GM18526 (cell line): ENCODE results near the gene ZFPM1.
A peak's percentile ranks its signal among the peaks of the same experiment; 100 is the strongest.

Experiments used
- POLR2A ChIP-seq: IDR thresholded peaks from 3 replicates; pipeline ENCODE4 v1.6.1; 2011; ENCODE audit not compliant: insufficient read length; ENCODE audit errors: extremely low read depth

The ZFPM1 gene

DNA sequence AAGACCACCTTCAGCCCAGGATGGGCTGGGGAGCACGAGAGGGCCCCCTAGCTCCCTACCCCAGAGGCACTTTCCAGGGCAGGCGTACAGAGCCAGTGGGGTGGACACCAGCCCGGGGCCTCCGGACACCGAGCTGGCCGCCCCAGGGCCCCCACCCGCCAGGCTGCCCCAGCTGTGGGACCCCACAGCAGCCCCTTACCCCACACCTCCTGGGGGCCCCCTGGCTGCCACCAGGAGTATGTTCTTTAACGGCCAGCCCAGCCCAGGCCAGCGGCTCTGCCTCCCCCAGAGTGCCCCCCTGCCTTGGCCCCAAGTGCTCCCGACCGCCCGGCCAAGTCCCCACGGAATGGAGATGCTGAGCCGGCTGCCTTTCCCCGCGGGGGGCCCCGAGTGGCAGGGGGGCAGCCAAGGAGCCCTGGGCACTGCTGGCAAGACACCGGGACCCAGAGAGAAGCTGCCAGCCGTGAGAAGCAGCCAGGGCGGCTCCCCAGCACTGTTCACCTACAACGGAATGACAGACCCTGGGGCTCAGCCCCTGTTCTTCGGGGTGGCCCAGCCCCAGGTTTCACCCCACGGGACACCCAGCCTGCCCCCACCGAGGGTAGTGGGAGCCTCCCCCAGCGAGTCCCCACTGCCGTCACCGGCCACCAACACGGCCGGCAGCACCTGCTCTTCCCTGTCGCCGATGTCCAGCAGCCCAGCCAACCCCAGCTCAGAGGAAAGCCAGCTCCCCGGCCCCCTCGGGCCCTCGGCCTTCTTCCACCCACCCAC, 24.3 kb upstream of the ZFPM1 start:
- no peak for TF ChIP-seq POLR2A

DNA sequence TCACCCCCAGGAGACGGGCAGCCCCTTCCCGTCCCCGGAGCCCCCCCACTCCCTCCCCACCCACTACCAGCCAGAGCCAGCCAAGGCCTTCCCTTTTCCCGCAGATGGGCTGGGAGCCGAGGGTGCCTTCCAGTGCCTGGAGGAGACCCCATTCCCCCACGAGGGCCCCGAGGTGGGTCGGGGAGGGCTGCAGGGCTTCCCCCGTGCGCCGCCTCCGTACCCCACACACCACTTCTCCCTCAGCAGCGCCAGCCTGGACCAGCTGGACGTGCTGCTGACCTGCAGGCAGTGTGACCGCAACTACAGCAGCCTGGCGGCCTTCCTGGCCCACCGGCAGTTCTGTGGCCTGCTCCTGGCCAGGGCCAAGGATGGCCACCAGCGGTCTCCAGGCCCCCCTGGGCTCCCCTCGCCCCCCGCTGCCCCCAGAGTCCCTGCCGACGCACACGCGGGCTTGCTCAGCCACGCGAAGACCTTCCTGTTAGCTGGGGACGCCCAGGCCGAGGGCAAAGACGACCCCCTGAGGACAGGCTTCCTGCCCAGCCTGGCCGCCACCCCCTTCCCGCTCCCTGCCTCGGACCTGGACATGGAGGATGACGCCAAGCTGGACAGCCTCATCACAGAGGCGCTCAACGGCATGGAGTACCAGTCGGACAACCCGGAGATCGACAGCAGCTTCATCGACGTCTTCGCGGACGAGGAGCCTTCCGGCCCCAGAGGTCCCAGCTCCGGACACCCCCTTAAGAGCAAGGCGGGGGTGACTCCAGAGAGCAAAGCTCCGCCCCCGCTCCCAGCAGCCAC, 23.5 kb upstream of the ZFPM1 start:
- TF ChIP-seq POLR2A, result no peak

DNA sequence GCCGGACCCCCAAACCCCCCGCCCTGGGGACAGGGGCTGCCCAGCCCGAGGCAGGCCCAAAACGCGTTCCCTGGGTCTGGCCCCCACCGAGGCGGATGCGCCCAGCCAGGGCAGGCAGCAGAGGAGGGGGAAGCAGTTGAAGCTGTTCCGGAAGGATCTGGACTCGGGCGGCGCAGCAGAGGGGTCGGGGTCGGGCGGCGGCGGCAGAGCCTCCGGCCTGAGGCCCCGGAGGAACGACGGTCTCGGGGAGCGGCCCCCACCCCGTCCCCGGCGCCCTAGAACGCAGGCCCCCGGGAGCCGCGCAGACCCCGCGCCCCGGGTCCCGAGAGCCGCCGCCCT, 22.9 kb upstream of the ZFPM1 start:
- no peak for TF ChIP-seq POLR2A

DNA sequence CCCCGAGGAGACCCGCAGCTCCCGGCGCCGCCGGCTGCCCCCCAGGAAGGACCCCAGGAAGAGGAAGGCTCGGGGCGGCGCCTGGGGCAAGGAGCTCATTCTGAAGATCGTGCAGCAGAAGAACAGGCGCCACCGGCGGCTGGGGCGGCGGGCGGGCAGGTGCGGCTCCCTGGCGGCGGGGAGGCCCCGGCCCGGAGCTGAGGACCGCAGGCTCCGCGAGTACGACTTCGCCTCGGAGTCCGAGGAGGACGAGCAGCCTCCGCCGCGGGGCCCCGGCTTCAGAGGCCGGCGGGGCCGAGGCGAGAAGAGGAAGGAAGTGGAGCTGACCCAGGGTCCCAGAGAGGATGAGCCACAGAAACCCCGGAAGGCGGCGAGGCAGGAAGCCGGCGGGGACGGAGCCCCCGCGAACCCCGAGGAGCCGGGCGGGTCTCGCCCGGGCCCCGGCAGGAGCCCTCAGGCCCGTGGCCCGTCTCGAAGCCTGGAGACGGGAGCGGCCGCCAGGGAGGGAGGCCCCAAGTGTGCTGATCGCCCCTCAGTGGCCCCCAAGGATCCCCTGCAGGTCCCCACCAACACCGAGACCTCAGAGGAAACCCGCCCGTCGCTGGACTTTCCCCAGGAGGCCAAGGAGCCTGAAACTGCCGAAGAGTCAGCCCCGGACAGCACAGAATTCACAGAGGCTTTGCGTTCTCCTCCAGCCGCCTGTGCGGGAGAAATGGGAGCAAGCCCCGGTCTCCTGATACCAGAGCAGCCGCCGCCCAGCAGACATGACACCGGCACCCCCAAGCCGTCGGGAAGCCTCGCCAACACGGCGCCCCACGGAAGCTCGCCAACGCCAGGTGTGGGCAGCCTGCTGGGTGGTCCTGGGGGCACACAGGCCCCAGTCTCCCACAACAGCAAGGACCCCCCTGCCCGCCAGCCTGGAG, 22.3 kb upstream of the ZFPM1 start:
- peak; percentile 50 for TF ChIP-seq POLR2A

DNA sequence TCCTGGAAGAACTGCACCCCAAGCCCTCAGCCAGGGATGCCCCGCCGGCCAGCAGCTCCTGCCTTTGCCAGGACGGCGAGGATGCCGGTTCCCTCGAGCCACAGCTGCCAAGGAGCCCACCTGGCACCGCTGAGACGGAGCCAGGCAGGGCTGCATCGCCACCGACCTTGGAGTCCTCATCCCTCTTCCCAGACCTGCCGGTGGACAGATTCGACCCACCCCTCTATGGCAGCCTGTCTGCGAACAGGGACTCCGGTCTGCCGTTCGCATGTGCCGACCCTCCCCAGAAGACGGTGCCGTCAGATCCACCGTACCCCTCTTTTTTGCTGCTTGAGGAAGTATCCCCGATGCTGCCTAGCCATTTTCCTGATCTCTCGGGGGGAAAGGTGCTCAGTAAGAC, 21.4 kb upstream of the ZFPM1 start:
- no peak for TF ChIP-seq POLR2A

DNA sequence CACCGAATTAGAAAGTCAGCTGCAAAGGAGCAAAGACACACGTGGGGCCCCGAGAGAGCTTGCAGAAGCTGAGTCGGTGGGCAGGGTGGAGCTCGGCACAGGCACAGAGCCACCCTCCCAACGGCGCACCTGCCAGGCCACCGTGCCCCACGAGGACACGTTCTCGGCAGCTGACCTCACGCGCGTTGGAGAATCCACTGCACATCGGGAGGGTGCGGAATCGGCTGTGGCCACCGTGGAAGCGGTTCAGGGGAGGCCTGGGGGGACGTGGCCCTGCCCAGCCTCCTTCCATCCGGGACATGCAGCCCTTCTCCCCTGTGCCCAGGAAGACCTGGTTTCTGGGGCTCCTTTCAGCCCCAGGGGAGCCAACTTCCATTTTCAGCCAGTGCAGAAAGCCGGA, 20.9 kb upstream of the ZFPM1 start:
- no peak for TF ChIP-seq POLR2A

DNA sequence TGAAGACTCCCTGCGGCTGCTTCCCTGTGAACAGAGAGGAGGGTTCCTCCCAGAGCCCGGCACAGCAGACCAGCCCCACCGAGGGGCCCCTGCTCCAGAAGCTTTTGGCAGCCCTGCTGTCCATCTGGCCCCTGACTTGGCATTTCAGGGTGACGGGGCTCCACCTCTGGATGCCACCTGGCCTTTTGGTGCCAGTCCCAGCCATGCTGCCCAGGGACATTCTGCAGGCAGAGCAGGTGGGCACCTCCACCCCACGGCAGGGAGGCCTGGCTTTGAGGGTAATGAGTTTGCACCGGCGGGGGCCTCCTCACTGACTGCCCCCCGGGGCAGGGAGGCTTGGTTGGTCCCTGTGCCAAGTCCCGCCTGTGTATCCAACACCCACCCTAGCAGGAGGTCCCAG, 20.3 kb upstream of the ZFPM1 start:
- TF ChIP-seq POLR2A, result no peak

DNA sequence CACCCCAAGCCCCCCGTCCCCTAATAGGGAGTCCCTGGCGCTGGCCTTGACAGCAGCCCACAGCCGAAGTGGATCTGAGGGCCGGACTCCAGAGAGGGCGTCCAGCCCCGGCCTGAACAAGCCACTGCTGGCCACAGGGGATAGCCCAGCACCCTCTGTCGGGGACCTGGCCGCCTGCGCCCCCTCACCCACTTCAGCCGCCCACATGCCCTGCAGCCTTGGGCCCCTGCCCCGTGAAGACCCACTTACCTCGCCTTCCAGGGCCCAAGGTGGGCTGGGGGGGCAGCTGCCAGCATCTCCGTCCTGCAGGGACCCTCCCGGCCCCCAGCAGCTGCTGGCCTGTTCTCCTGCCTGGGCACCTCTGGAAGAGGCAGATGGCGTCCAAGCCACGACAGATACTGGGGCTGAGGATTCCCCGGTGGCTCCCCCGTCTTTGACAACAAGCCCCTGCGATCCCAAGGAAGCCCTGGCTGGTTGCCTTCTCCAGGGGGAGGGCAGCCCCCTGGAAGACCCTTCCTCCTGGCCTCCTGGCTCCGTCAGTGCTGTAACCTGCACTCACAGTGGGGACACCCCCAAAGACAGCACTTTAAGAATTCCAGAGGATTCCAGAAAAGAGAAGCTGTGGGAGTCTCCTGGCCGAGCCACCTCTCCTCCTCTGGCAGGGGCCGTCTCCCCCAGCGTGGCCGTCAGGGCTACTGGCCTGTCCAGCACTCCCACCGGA, 19.3 kb upstream of the ZFPM1 start:
- TF ChIP-seq POLR2A, result no peak

DNA sequence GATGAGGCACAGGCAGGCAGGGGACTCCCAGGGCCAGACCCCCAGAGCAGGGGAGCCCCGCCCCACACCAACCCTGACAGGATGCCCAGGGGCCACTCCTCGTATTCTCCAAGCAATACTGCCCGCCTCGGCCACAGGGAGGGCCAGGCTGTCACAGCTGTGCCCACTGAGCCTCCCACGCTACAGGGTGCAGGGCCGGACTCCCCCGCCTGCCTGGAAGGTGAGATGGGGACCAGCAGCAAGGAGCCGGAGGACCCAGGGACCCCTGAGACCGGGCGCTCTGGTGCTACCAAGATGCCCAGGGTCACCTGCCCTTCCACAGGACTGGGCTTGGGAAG, 18.8 kb upstream of the ZFPM1 start:
- TF ChIP-seq POLR2A, result no peak

DNA sequence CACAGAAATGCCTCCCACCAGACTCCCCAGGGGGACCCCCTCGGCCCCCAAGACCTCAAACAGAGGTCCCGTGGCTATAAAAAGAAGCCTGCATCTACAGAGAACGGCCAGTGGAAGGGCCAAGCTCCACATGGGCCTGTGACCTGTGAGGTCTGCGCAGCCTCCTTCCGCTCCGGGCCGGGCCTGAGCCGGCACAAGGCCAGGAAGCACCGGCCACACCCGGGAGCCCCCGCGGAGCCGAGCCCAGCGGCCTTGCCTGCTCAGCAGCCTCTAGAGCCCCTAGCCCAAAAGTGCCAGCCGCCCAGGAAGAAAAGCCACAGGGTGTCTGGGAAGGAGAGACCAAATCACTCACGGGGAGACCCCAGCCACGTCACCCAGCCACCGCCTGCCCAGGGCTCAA, 18.3 kb upstream of the ZFPM1 start:
- no peak for TF ChIP-seq POLR2A

DNA sequence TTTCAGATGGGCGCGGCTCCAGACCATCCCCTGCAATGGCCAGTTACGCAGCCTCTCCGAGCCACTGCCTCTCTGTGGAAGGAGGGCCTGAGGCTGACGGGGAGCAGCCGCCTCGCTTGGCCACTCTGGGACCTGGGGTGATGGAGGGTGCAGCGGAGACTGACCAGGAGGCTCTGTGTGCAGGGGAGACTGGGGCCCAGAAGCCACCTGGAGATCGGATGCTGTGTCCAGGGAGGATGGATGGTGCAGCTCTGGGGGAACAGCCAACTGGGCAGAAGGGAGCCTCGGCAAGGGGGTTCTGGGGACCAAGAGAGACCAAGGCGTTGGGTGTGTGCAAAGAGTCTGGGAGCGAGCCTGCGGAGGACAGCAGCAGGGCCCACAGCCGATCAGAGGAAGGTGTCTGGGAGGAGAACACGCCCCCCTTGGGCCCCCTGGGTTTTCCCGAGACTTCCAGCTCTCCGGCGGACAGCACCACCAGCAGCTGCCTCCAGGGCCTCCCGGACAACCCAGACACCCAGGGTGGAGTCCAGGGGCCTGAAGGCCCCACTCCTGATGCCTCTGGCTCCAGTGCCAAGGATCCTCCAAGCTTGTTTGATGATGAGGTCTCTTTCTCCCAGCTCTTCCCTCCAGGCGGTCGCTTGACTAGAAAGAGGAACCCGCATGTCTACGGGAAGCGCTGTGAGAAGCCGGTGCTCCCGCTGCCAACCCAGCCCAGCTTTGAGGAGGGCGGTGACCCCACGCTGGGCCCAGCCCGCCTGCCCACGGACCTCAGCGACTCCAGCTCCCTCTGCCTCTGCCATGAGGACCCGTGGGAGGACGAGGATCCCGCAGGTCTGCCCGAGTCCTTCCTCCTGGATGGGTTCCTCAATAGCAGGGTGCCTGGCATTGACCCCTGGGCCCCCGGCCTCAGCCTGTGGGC, 17.4 kb upstream of the ZFPM1 start:
- no peak for TF ChIP-seq POLR2A

DNA sequence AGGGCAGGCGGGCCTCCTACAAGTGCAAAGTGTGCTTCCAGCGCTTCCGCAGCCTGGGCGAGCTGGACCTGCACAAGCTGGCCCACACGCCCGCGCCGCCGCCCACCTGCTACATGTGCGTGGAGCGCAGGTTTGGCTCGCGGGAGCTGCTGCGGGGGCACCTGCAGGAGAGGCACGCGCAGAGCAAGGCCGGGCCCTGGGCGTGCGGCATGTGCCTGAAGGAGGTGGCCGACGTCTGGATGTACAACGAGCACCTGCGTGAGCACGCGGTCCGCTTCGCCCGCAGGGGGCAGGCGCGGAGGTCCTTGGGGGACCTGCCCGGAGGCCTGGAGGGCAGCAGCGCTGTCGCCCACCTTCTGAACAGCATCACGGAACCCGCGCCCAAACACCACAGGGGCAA, 16.3 kb upstream of the ZFPM1 start:
- no peak for TF ChIP-seq POLR2A

DNA sequence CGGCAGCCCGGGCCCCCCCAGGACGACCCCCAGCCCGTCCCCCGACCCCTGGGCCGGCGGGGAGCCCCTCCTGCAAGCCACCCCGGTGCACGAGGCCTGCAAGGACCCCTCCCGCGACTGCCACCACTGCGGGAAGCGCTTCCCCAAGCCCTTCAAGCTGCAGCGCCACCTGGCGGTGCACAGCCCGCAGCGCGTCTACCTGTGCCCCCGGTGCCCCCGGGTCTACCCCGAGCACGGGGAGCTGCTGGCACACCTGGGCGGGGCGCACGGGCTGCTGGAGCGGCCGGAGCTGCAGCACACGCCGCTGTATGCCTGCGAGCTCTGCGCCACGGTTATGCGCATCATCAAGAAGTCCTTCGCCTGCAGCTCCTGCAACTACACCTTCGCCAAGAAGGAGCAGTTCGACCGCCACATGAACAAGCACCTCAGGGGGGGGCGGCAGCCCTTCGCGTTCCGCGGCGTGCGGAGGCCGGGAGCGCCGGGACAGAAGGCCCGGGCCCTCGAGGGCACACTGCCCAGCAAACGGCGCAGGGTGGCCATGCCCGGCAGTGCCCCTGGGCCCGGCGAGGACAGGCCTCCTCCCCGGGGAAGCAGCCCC, 15.6 kb upstream of the ZFPM1 start:
- TF ChIP-seq POLR2A, result no peak
